Measurements from ENCODE around the gene ARHGEF9. TPM values are rescaled to one million over a fixed set of nuclear protein-coding genes. Genes with fewer than 3 reads are reported as not detected.

The ARHGEF9 gene
- total RNA-seq, 2 experiments from 2014 or later = 42.8 to 54.1 TPM

DNA sequence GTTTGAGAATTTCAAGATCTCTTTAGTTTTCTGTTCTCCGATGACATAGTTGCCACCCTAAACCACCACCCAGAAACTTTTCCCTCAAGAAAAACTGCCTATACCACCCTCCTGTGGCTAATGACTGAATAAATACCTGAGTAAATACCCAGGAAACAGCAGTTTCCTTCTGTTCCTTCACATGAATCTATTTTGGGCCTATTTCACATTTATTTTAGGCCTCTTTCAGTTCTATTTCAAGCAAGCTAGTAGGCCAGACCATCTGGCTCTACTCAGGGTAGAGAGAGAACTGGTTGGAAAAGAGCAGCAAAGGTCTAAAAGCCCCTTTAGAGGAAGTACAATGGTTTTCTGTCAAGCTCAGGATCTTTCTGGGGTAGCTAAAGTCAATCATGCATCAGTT is 23.4 kb downstream of the ARHGEF9 start:
- Mint-ChIP-seq H3K36me3 (peaks cover 10% of the 10 kb centered on the region), H3K27ac (no peak overlapping the region), H3K4me3 (no peak overlapping the region), H3K9me3 (ENCODE audit: low read depth) (no peaks in the 10 kb centered on the region), H3K4me1 (peaks cover 25% of the 10 kb centered on the region), H3K27me3 (peaks cover 1% of the 10 kb centered on the region)
- ATAC-seq (peak; percentile 53), DNase-seq (no peak)
- CTCF ChIA-PET = interaction anchor here (1.0 to 2.0 kb wide), 5 partner anchors 11 to 182 kb away, joined by 3 to 8 read pairs (median 4); no protein-coding TSS in a partner anchor

DNA sequence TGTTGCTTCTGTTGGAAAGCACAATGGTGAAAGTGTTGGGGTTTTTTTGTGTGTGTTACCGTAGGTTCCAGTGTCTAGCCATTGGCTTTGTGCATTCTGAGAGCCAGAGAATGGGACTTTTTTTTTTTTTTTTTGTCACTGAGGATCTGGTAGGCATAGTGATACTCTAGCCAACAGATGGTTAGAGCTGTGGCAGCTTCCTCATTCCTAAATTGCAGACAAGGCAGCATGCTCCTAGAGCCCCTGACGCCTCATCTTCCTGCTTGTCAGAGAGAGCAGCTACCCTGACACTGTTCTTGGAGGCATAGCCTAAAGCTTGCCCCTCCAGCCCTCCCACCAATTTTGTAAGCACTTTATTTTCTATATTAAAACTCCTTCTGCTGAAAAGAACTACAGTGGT is 27.0 kb downstream of the ARHGEF9 start:
- no peak for ATAC-seq
- Mint-ChIP-seq H3K9me3 (ENCODE audit: low read depth) (no peaks in the 10 kb centered on the region), H3K36me3 (peaks cover 17% of the 10 kb centered on the region), H3K4me1 (peaks cover 41% of the 10 kb centered on the region), H3K4me3 (no peak overlapping the region), H3K27ac (no peak overlapping the region), H3K27me3 (no peaks in the 10 kb centered on the region)
- DNase-seq = no peak
- CTCF ChIA-PET = no interaction called here

DNA sequence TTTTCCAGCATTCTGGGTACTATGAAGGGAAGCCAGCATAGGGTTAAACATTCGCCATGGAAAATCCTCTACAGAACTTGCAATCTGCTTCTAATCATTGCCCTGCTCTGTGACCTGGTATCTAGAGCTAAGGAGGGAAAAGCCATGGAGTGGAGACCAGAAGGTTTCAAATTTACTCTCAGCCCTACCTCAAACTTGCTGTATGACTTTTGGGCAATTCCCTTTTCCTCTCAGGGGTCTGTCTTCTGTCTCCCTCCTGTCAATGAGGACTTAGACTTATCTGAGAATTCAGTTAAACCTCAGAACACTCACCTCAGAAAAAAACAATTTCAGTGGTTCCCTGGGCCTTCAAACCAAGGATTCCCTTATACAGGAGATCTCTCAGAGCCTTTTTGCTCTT is 29.1 kb downstream of the ARHGEF9 start:
- H3K27ac Mint-ChIP-seq = peak overlapping the region; percentile 97

GRCh38 chrX:63754860-63755579 is 30.0 kb downstream of the ARHGEF9 start:
- DNase-seq (peak; percentile 93), ATAC-seq (peak; percentile 96)
- Mint-ChIP-seq H3K4me3 (peak overlapping the region; percentile 98), H3K27ac (peak overlapping the region; percentile 97), H3K27me3 (no peaks in the 10 kb centered on the region), H3K36me3 (peaks cover 19% of the 10 kb centered on the region), H3K4me1 (peaks cover 60% of the 10 kb centered on the region), H3K9me3 (ENCODE audit: low read depth) (no peaks in the 10 kb centered on the region)
- CTCF ChIA-PET = interaction anchor here (0.7 to 2.4 kb wide), 3 partner anchors 15 to 1232 kb away, joined by 3 to 8 read pairs (median 3); no protein-coding TSS in a partner anchor

More for the DNA sequence above, 29.1 kb downstream of the ARHGEF9 start:
- Mint-ChIP-seq H3K9me3 (ENCODE audit: low read depth) (no peaks in the 10 kb centered on the region), H3K27me3 (no peaks in the 10 kb centered on the region), H3K4me3 (peak overlapping the region; percentile 98), H3K36me3 (peaks cover 17% of the 10 kb centered on the region), H3K4me1 (peaks cover 52% of the 10 kb centered on the region)
- no peak for DNase-seq
- no peak for ATAC-seq
- CTCF ChIA-PET = interaction anchor here (1.2 to 2.4 kb wide), 2 partner anchors 15 to 26 kb away, joined by 3 to 8 read pairs; no protein-coding TSS in a partner anchor

GRCh38 chrX:63754136-63754859 is 30.7 kb downstream of the ARHGEF9 start:
- Mint-ChIP-seq H3K27ac (peak overlapping the region; percentile 97), H3K4me1 (peaks cover 68% of the 10 kb centered on the region), H3K4me3 (peak overlapping the region; percentile 98), H3K9me3 (ENCODE audit: low read depth) (no peaks in the 10 kb centered on the region), H3K27me3 (no peaks in the 10 kb centered on the region), H3K36me3 (peaks cover 23% of the 10 kb centered on the region)
- DNase-seq = peak; percentile 53
- CTCF ChIA-PET = interaction anchor here (0.7 to 2.4 kb wide), 3 partner anchors 10 to 1233 kb away, joined by 3 to 8 read pairs (median 3); no protein-coding TSS in a partner anchor
- ATAC-seq = peak; percentile 35

GRCh38 chrX:63751481-63751880 is 33.5 kb downstream of the ARHGEF9 start:
- Mint-ChIP-seq H3K27ac (no peak overlapping the region), H3K4me1 (peaks cover 72% of the 10 kb centered on the region), H3K4me3 (no peak overlapping the region), H3K36me3 (peaks cover 14% of the 10 kb centered on the region), H3K27me3 (no peaks in the 10 kb centered on the region), H3K9me3 (ENCODE audit: low read depth) (no peaks in the 10 kb centered on the region)
- no peak for ATAC-seq
- CTCF ChIA-PET = no interaction called here
- no peak for DNase-seq

DNA sequence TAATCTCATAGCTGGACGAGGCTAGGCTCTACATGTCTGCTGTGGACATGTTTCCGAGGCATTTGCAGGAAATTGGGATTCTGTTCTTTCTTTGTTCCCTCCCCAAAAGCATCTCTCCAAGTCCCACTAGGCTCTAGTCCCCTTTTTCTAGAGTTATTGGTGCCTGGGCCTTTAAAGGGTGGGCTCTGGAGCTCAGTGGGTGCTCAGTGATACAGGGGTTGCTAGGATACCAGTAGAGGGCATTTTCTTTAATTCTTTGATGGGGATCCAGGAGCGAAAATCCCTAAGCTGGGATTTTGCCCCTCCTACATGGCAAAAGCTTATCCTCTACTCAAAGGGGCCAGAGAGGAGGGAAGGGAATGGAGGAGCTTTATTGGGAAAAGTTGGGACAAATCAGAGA is 34.2 kb downstream of the ARHGEF9 start:
- no peak for ATAC-seq
- Mint-ChIP-seq H3K4me3 (no peak overlapping the region), H3K4me1 (peaks cover 72% of the 10 kb centered on the region), H3K27me3 (no peaks in the 10 kb centered on the region), H3K27ac (no peak overlapping the region), H3K9me3 (ENCODE audit: low read depth) (no peaks in the 10 kb centered on the region), H3K36me3 (peaks cover 16% of the 10 kb centered on the region)
- no peak for DNase-seq
- CTCF ChIA-PET = interaction anchor here (1.3 kb wide), 1 partner anchor 10 kb away, joined by 5 read pairs; no protein-coding TSS in a partner anchor

GRCh38 chrX:63747331-63747730 is 37.7 kb downstream of the ARHGEF9 start:
- no peak for DNase-seq
- peaks cover 20% of the 10 kb centered on the region for H3K36me3 Mint-ChIP-seq

GRCh38 chrX:63746715-63747114 is 38.3 kb downstream of the ARHGEF9 start:
- ATAC-seq (peak; percentile 37), DNase-seq (no peak)
- Mint-ChIP-seq H3K9me3 (ENCODE audit: low read depth) (no peaks in the 10 kb centered on the region), H3K27ac (peak overlapping the region; percentile 97), H3K4me3 (peak overlapping the region; percentile 29), H3K27me3 (no peaks in the 10 kb centered on the region), H3K36me3 (peaks cover 22% of the 10 kb centered on the region), H3K4me1 (peaks cover 86% of the 10 kb centered on the region)
- CTCF ChIA-PET = no interaction called here

More at GRCh38 chrX:63747331-63747730, 37.7 kb downstream of the ARHGEF9 start:
- H3K27me3 Mint-ChIP-seq = no peaks in the 10 kb centered on the region
- H3K9me3 Mint-ChIP-seq (ENCODE audit: low read depth) = no peaks in the 10 kb centered on the region
- H3K27ac Mint-ChIP-seq = peak overlapping the region; percentile 97
- CTCF ChIA-PET = no interaction called here
- no peak for ATAC-seq
- H3K4me1 Mint-ChIP-seq = peaks cover 86% of the 10 kb centered on the region
- H3K4me3 Mint-ChIP-seq = no peak overlapping the region

GRCh38 chrX:63746278-63746677 is 38.7 kb downstream of the ARHGEF9 start:
- peaks cover 86% of the 10 kb centered on the region for H3K4me1 Mint-ChIP-seq
- no peaks in the 10 kb centered on the region for H3K27me3 Mint-ChIP-seq
- peak overlapping the region; percentile 97 for H3K27ac Mint-ChIP-seq
- peak overlapping the region; percentile 54 for H3K4me3 Mint-ChIP-seq
- H3K36me3 Mint-ChIP-seq = peaks cover 27% of the 10 kb centered on the region
- CTCF ChIA-PET = no interaction called here
- DNase-seq (peak; percentile 83), ATAC-seq (peak; percentile 93)
- H3K9me3 Mint-ChIP-seq (ENCODE audit: low read depth) = no peaks in the 10 kb centered on the region

DNA sequence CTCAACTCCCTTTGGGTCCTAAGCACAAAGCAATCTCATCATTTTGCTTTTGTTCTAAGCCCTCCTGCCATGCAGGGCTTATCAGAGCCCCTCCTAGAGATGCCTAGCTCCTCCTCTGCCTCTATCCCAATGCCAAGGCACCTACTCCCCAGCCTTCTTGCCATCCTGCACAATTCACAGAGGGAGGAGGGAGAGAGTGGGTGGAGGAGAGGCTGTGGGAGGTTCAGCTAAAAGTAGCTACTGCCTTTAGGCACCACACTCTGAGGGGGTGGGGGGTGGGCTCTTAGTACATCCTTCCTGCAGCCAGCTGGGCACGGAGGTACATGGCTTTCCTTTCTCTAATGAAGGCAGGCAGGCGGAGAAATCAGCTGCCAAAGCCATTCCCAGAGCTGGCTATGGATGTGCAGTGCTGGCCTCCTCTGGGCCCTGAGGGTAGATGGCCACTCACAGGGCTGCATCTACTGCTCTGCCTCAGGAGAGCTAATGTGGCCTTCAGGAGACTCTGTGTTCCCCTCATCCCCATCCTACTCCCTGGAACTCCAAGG is 40.1 kb downstream of the ARHGEF9 start:
- CTCF ChIA-PET = interaction anchor here (0.9 kb wide), 2 partner anchors 9 to 17 kb away, joined by 3 read pairs; no protein-coding TSS in a partner anchor
- peaks cover 24% of the 10 kb centered on the region for H3K36me3 Mint-ChIP-seq
- ATAC-seq (no peak), DNase-seq (no peak)
- no peaks in the 10 kb centered on the region for H3K9me3 Mint-ChIP-seq (ENCODE audit: low read depth)
- H3K4me1 Mint-ChIP-seq = peaks cover 88% of the 10 kb centered on the region
- no peak overlapping the region for H3K4me3 Mint-ChIP-seq
- H3K27me3 Mint-ChIP-seq = no peaks in the 10 kb centered on the region
- peak overlapping the region; percentile 97 for H3K27ac Mint-ChIP-seq

DNA sequence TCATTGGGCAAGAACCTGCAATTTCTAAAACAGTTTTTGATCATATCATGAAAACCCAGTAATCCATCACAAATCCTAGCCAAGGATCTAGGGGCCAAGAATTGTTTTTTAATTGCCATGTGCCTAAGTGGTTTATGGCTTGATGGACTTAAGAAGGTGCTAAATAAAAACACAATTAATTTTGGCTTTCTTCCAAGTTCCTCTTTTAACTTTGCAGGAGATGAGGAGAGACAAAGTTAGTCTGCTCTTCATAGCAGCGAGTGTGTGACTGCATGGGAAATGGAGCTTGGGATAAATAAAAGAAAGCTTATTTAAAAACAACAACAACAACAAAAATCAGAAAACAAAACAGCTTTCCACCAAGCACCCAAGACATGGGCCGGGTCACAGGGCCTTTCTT is 41.4 kb downstream of the ARHGEF9 start:
- no peak overlapping the region for H3K4me3 Mint-ChIP-seq
- H3K9me3 Mint-ChIP-seq (ENCODE audit: low read depth) = no peaks in the 10 kb centered on the region
- DNase-seq (no peak), ATAC-seq (no peak)
- peak overlapping the region; percentile 74 for H3K27ac Mint-ChIP-seq
- peaks cover 91% of the 10 kb centered on the region for H3K4me1 Mint-ChIP-seq
- CTCF ChIA-PET = no interaction called here
- H3K27me3 Mint-ChIP-seq = no peaks in the 10 kb centered on the region
- H3K36me3 Mint-ChIP-seq = peaks cover 21% of the 10 kb centered on the region

DNA sequence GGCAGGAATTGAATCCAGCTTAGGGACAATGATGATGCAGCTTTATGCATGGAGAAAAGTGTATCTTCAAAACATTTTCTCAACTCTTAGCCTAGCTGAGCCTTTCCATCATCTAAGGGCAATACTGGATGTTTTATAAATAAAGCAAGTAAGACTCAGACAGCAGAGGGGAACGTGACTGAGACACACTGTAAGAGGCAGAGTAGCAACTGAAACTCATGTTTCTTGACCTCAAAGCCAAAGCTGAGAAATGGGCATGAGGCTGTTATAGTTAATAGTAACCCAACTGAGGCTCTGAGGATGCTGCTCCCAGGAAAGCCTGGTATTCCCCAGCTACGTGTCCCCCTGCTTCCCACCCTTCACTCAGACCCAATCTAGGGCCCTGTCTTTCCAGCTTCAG is 44.6 kb downstream of the ARHGEF9 start:
- Mint-ChIP-seq H3K27me3 (no peaks in the 10 kb centered on the region), H3K27ac (peak overlapping the region; percentile 28), H3K36me3 (peaks cover 25% of the 10 kb centered on the region), H3K9me3 (ENCODE audit: low read depth) (no peaks in the 10 kb centered on the region), H3K4me1 (peaks cover 83% of the 10 kb centered on the region), H3K4me3 (no peak overlapping the region)
- CTCF ChIA-PET = interaction anchor here (2.5 kb wide), 1 partner anchor 14 kb away, joined by 8 read pairs; a partner anchor contains a TSS
- peak; percentile 53 for ATAC-seq
- no peak for DNase-seq
